GM12878 (cell line): ENCODE data around the gene ARHGEF10L. TPM values are rescaled to one million over a fixed set of nuclear protein-coding genes. Genes with fewer than 3 reads are reported as not detected.

Experiments used
- ATAC-seq: fragments of 200-7000 bp; cut with Tn5 transposase; 3 replicates; pipeline ENCODE4 v1.9.1; 2020; ENCODE audit warnings: mild to moderate bottlenecking, moderate library complexity
- BruUV-seq: library from RNA; stranded (reverse); fragments of 400-500 nt; replicated peaks from 2 replicates; lab custom pipeline; 2021; lab: Mats Ljungman, UMichigan
- CTCF ChIA-PET: fragments of 300-600 bp; sonication (Branson Sonifier 250); formaldehyde crosslinking; extraction: SDS; loops from one replicate; lab custom pipeline; 2021; ENCODE audit warnings: inconsistent platforms; lab: Yijun Ruan, JAX
- POLR2A ChIA-PET: fragments of 350-600 bp; formaldehyde crosslinking; extraction: SDS; loops from one replicate; lab custom pipeline; 2021; ENCODE audit warnings: inconsistent platforms; lab: Charles Lee
- RAD21 ChIA-PET: fragments of 300-600 bp; sonication (Branson Sonifier 250); formaldehyde crosslinking; loops from one replicate; lab custom pipeline; 2023; ENCODE audit warnings: antibody characterized with exemption; ENCODE audit not compliant: unreplicated experiment; lab: Charles Lee
- SMC1A ChIA-PET: fragments of 300-600 bp; sonication (Branson Sonifier 250); formaldehyde crosslinking; loops from one replicate; lab custom pipeline; 2023; ENCODE audit not compliant: unreplicated experiment, uncharacterized antibody; lab: Charles Lee
- DNase-seq: peaks from one replicate; pipeline ENCODE4 v3.0.0-alpha.2; 2011; ENCODE audit warnings: low read depth, low spot score
- FAIRE-seq: peaks from 3 replicates; lab custom pipeline; 2011; peaks lifted over from hg19 to GRCh38; lab: Jason Lieb, UNC
- H2AFZ ChIP-seq: 2 replicates; pipeline ENCODE4 v1.6.0; 2011; ENCODE audit warnings: low read depth, low read length, control low read depth; ENCODE audit not compliant: control insufficient read depth
- H3K27ac ChIP-seq: 2 replicates; pipeline ENCODE4 v1.5.1; 2011; ENCODE audit warnings: control low read depth; ENCODE audit not compliant: control insufficient read depth, insufficient read depth
- H3K27me3 ChIP-seq, 2 experiments: replicated peaks in 1 of 2; 2 replicates each; pipeline versions ENCODE4 v1.6.0 to v1.6.1; 2011; ENCODE audit warnings: low read length in 1 of 2; ENCODE audit not compliant: control insufficient read depth in 2 of 2, insufficient read depth in 2 of 2
- H3K36me3 ChIP-seq, 2 experiments: 2 replicates each; pipeline ENCODE4 v1.5.1; 2011; ENCODE audit warnings: low read length in 1 of 2; ENCODE audit not compliant: control insufficient read depth in 2 of 2, insufficient read depth in 2 of 2
- H3K4me1 ChIP-seq: 2 replicates; pipeline ENCODE4 v1.6.1; 2011; ENCODE audit warnings: mild to moderate bottlenecking, low read length, moderate library complexity, mixed read lengths; ENCODE audit not compliant: control insufficient read depth, insufficient read depth
- H3K4me2 ChIP-seq: 2 replicates; pipeline ENCODE4 v1.6.0; 2011; ENCODE audit warnings: control low read depth; ENCODE audit not compliant: control insufficient read depth, insufficient read depth
- H3K4me3 ChIP-seq: fragments of 200-600 bp; sonication (generic); 2 replicates; pipeline ENCODE4 v1.5.1; 2016
- H3K79me2 ChIP-seq: 2 replicates; pipeline ENCODE4 v1.6.0; 2011; ENCODE audit warnings: low read length; ENCODE audit not compliant: control insufficient read depth, insufficient read depth
- H3K9ac ChIP-seq: 2 replicates; pipeline ENCODE4 v1.8.0; 2011; ENCODE audit warnings: low read length, control low read depth, mixed read lengths; ENCODE audit not compliant: control insufficient read depth, insufficient read depth
- H3K9me3 ChIP-seq: replicated peaks from 3 replicates; pipeline ENCODE4 v1.5.1; 2011; ENCODE audit warnings: mild to moderate bottlenecking, low read length; ENCODE audit not compliant: control insufficient read depth, insufficient read depth
- H4K20me1 ChIP-seq: 2 replicates; pipeline ENCODE4 v1.6.0; 2011; ENCODE audit not compliant: control insufficient read depth, insufficient read depth
- CREB1 ChIP-seq: IDR thresholded peaks from 2 replicates; pipeline ENCODE4 v1.6.1; 2012; ENCODE audit warnings: low read depth, mild to moderate bottlenecking, inconsistent platforms
- HCFC1 ChIP-seq: fragments of 150-350 bp; IDR thresholded peaks from 2 replicates; pipeline ENCODE4 v1.6.1; 2014; ENCODE audit warnings: low read length
- HDAC2 ChIP-seq: fragments of 200-600 bp; sonication (generic); IDR thresholded peaks from 2 replicates; pipeline ENCODE4 v1.6.1; 2017
- HDAC6 ChIP-seq: fragments of 200-600 bp; sonication (generic); IDR thresholded peaks from one replicate; pipeline ENCODE4 v1.8.0; 2017; ENCODE audit warnings: antibody characterized with exemption; ENCODE audit not compliant: unreplicated experiment
- HDGF ChIP-seq: fragments of 450-650 bp; IDR thresholded peaks from 2 replicates; pipeline ENCODE4 v1.6.1; 2016; ENCODE audit warnings: antibody characterized with exemption
- MEF2B ChIP-seq: fragments of 450-650 bp; IDR thresholded peaks from 2 replicates; pipeline ENCODE4 v1.6.1; 2018; ENCODE audit warnings: mild to moderate bottlenecking, moderate library complexity; ENCODE audit not compliant: partially characterized antibody, poor library complexity, severe bottlenecking
- POLR2AphosphoS2 ChIP-seq: IDR thresholded peaks from 2 replicates; pipeline ENCODE4 v1.6.1; 2011; ENCODE audit warnings: low read depth, mild to moderate bottlenecking, low read length, improper control_type of control experiment, moderate library complexity
- POLR2AphosphoS5 ChIP-seq: IDR thresholded peaks from 2 replicates; pipeline ENCODE4 v1.6.1; 2011; ENCODE audit warnings: mild to moderate bottlenecking, low read length, inconsistent platforms
- PRDM15 ChIP-seq: fragments of 450-650 bp; formaldehyde crosslinking; IDR thresholded peaks from 2 replicates; pipeline ENCODE4 v1.4.0; 2020; ENCODE audit warnings: mild to moderate bottlenecking, moderate library complexity
- STAT3 ChIP-seq: IDR thresholded peaks from 2 replicates; pipeline ENCODE4 v1.6.1; 2011; ENCODE audit warnings: low read depth, low read length, improper control_type of control experiment
- SUPT20H ChIP-seq: IDR thresholded peaks from 2 replicates; pipeline ENCODE4 v1.6.1; 2011; ENCODE audit warnings: low read depth, mild to moderate bottlenecking, low read length, moderate library complexity, borderline replicate concordance; ENCODE audit not compliant: control insufficient read depth
- TARDBP ChIP-seq: IDR thresholded peaks from 2 replicates; pipeline ENCODE4 v1.6.1; 2016; ENCODE audit warnings: borderline replicate concordance
- USF1 ChIP-seq: IDR thresholded peaks from 2 replicates; pipeline ENCODE4 v1.6.1; 2011; ENCODE audit warnings: borderline replicate concordance, low read depth, mild to moderate bottlenecking, moderate library complexity, mixed read lengths, low read length; ENCODE audit not compliant: insufficient read depth; ENCODE audit errors: extremely low read length
- ZBED1 ChIP-seq: IDR thresholded peaks from 2 replicates; pipeline ENCODE4 v1.6.1; 2016; ENCODE audit warnings: borderline replicate concordance
- WGBS: methylation state at CpG from one replicate; pipeline ENCODE4 v1.1.6; 2016; ENCODE audit warnings: low lambda C conversion rate; ENCODE audit not compliant: insufficient replicate concordance, insufficient coverage; ENCODE audit errors: missing lambda C conversion rate; 5-methylcytosine and 5-hydroxymethylcytosine counted together
- in situ Hi-C: fragments of 300-500 bp; cut with MboI; formaldehyde crosslinking; loops from 9 replicates; pipeline ENCODE4 v1.14.3; 2018; ENCODE audit warnings: mixed read lengths
- intact Hi-C: fragments of 100-400 bp; cut with micrococcal nuclease; formaldehyde crosslinking; loops from one replicate; pipeline ENCODE4 v1.14.2; 2022; ENCODE audit not compliant: unreplicated experiment
- polyA plus RNA-seq, 11 experiments: library from polyadenylated mRNA; depleted of rRNA in 4 of 11; unstranded in 6 of 11; stranded (reverse) in 5 of 11; fragments of >200 nt; fragmentation: Nextera tagmentation in 4 of 11; fragmentation: Illumina TruSeq in 1 of 11; extraction: Ambion mirVana in 4 of 11; extraction: Trizol in 1 of 11; gene quantifications; 1 replicate in 1 of 11; 2 replicates in 10 of 11; pipeline versions ENCODE4 v1.2.1 to v1.2.3, GENCODE V29; 2011 to 2016; ENCODE audit warnings: inconsistent platforms in 2 of 11, missing spikeins in 2 of 11, low read depth in 1 of 11
- total RNA-seq, 4 experiments: library from RNA; depleted of rRNA in 3 of 4; stranded (reverse); fragments of >200 nt in 3 of 4; fragmentation: Illumina TruSeq in 1 of 4; extraction: Trizol in 1 of 4; gene quantifications; 2 replicates each; pipeline versions ENCODE4 v1.2.1 to v1.2.3, GENCODE V29; 2013 to 2021
- TF ChIP-seq, protein P1 (sequence below): fragments of 450-650 bp; IDR thresholded peaks from 2 replicates; pipeline ENCODE4 v1.6.1; 2016; ENCODE audit warnings: mild to moderate bottlenecking
- TF ChIP-seq, protein P2 (sequence below): IDR thresholded peaks from 2 replicates; pipeline ENCODE4 v1.6.1; 2011; ENCODE audit warnings: low read depth, mild to moderate bottlenecking, low read length, moderate library complexity, borderline replicate concordance; ENCODE audit errors: extremely low read depth

ARHGEF10L gene
- total and polyA plus RNA-seq, 10 of the 15 experiments (the other 5 are each of a cell fraction or from before 2014, with no cell fraction given), result 0.05 to 0.94 (median 0.28) TPM; not detected in 2

GRCh38 chr1:17725811-17726582, 186.5 kb downstream of the ARHGEF10L start:
- ChIA-PET RAD21 (no interaction called here), CTCF (interaction anchor here (1.2 kb wide), 1 partner anchor 65 kb away, joined by 3 read pairs; no protein-coding TSS in a partner anchor), SMC1A (no interaction called here), POLR2A (no interaction called here)
- Histone ChIP-seq H3K36me3 (no peaks in the 10 kb centered on the region), H3K9me3 (no peaks in the 10 kb centered on the region), H3K27ac (no peak overlapping the region), H4K20me1 (no peaks in the 10 kb centered on the region), H3K27me3 (no peaks in the 10 kb centered on the region), H3K4me2 (no peak overlapping the region), H2AFZ (no peak overlapping the region), H3K79me2 (no peaks in the 10 kb centered on the region), H3K9ac (no peak overlapping the region), H3K4me3 (no peak overlapping the region), H3K4me1 (no peaks in the 10 kb centered on the region)
- no peak for FAIRE-seq
- BruUV-seq, result no TSS peak
- in situ Hi-C loops, result no loop called here
- DNase-seq, result no peak
- WGBS, result 42% methylated on average over 7 of the region's 7 CpGs
- intact Hi-C loops, result no loop called here
- ATAC-seq, result no peak
- no peak for TF ChIP-seq SUPT20H
- TF ChIP-seq STAT3, result no peak
- no peak for TF ChIP-seq POLR2AphosphoS2
- no peak for TF ChIP-seq TARDBP
- no peak for TF ChIP-seq MEF2B
- TF ChIP-seq HDAC6, result no peak
- no peak for TF ChIP-seq USF1
- TF ChIP-seq POLR2AphosphoS5, result no peak
- TF ChIP-seq, protein P1, sequence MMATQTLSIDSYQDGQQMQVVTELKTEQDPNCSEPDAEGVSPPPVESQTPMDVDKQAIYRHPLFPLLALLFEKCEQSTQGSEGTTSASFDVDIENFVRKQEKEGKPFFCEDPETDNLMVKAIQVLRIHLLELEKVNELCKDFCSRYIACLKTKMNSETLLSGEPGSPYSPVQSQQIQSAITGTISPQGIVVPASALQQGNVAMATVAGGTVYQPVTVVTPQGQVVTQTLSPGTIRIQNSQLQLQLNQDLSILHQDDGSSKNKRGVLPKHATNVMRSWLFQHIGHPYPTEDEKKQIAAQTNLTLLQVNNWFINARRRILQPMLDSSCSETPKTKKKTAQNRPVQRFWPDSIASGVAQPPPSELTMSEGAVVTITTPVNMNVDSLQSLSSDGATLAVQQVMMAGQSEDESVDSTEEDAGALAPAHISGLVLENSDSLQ, result no peak
- no peak for TF ChIP-seq HDGF
- TF ChIP-seq HCFC1, result no peak
- no peak for TF ChIP-seq ZBED1
- TF ChIP-seq PRDM15, result no peak
- TF ChIP-seq, protein P2, sequence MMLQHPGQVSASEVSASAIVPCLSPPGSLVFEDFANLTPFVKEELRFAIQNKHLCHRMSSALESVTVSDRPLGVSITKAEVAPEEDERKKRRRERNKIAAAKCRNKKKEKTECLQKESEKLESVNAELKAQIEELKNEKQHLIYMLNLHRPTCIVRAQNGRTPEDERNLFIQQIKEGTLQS, result no peak
- TF ChIP-seq CREB1, result no peak
- no peak for TF ChIP-seq HDAC2
